ENCODE measurements around the gene TNFAIP2. TPM values are rescaled to one million over a fixed set of nuclear protein-coding genes. Genes with fewer than 3 reads are reported as not detected.

TNFAIP2 gene
- total and polyA plus RNA-seq, 2 experiments from 2014 or later: 9.9 to 14.1 TPM

- TF ChIP-seq ZNF462 (CRISPR knock-in tag; IDR thresholded peaks at IDR 0.05): no peak
- TF ChIP-seq ZNF114 (CRISPR knock-in tag; IDR thresholded peaks at IDR 0.05): no peak
- no peak for TF ChIP-seq JUNB (IDR thresholded peaks at IDR 0.05; ENCODE audit: unreplicated experiment)
- no peak for TF ChIP-seq ZNF331 (CRISPR knock-in tag; IDR thresholded peaks at IDR 0.05; ENCODE audit: low read depth)
Observed at GRCh38 chr14:103128631-103129300, 5.5 kb downstream of the TNFAIP2 start (continued).

GRCh38 chr14:103129301-103130016 lies 6.2 kb downstream of the TNFAIP2 start:
- H3K79me2 ChIP-seq (replicated peaks; ENCODE audit: insufficient read depth): no peaks in the 10 kb centered on the region
- no peak overlapping the region for H3K4me2 ChIP-seq
- no peak overlapping the region for H3K27ac Mint-ChIP-seq
- H3K27ac ChIP-seq (ENCODE audit: low read depth): no peak overlapping the region
- peaks cover 7% of the 10 kb centered on the region for H3K4me1 Mint-ChIP-seq
- no peak overlapping the region for H2AFZ ChIP-seq
- no peaks in the 10 kb centered on the region for H3K4me1 ChIP-seq (ENCODE audit: insufficient read depth)
- H3F3A ChIP-seq (replicated peaks; ENCODE audit: low read depth): 0 out of 2 replicates have a peak, but pooled peaks cover 5% of the 10 kb centered on the region
- DNase-seq (ENCODE audit: low spot score) (no peak), ATAC-seq (no peak)
- peaks cover 9% of the 10 kb centered on the region for H4K20me1 ChIP-seq (replicated peaks; ENCODE audit: insufficient read depth)
- H3K9me3 Mint-ChIP-seq: no peaks in the 10 kb centered on the region; the same call in 1 of the 3 replicates
- H3K9me2 ChIP-seq (ENCODE audit: insufficient read depth): no peaks in the 10 kb centered on the region
- peaks cover 8% of the 10 kb centered on the region; the same call in 1 of the 3 replicates for H3K36me3 Mint-ChIP-seq (ENCODE audit: low read depth)
- H3K27me3 ChIP-seq (ENCODE audit: insufficient read depth): peaks cover 40% of the 10 kb centered on the region
- H3K4me3 ChIP-seq: no peak overlapping the region
- no peaks in the 10 kb centered on the region for H3K36me3 ChIP-seq (ENCODE audit: insufficient read depth)
- no peak overlapping the region; the same call in 2 of the 3 replicates for H3K4me3 Mint-ChIP-seq
- peaks cover 44% of the 10 kb centered on the region for H3K27me3 Mint-ChIP-seq (ENCODE audit: insufficient read depth, low read depth, poor library complexity)
- TF ChIP-seq ETS1 (IDR thresholded peaks at IDR 0.05) (no peak), EZH2 (IDR thresholded peaks at IDR 0.05; ENCODE audit: low read depth, unreplicated experiment) (no peak), STAT1 (IDR thresholded peaks at IDR 0.05; ENCODE audit: unreplicated experiment) (no peak), REST (IDR thresholded peaks at IDR 0.05; ENCODE audit: unreplicated experiment) (no peak), JUNB (IDR thresholded peaks at IDR 0.05; ENCODE audit: unreplicated experiment) (no peak), ZNF331 (CRISPR knock-in tag; IDR thresholded peaks at IDR 0.05; ENCODE audit: low read depth) (no peak), NANOG (IDR thresholded peaks at IDR 0.05; ENCODE audit: borderline replicate concordance) (no peak), ZNF114 (CRISPR knock-in tag; IDR thresholded peaks at IDR 0.05) (no peak), POLR2AphosphoS5 (IDR thresholded peaks at IDR 0.05; ENCODE audit: low read depth) (no peak)

All from GM23338 (cell line).